Neural progenitor cell (in vitro differentiated cells): ENCODE data around the gene DSCAML1.

ENCODE experiments used
- CTCF ChIP-seq: fragments of 200-600 bp; sonication (generic); IDR thresholded peaks from 2 replicates; pipeline ENCODE4 v1.5.1; 2017; ENCODE audit warnings: antibody characterized with exemption, mild to moderate bottlenecking
- EZH2 ChIP-seq: fragments of 200-600 bp; sonication (generic); IDR thresholded peaks from 2 replicates; pipeline ENCODE4 v1.6.1; 2017; ENCODE audit warnings: antibody characterized with exemption, mild to moderate bottlenecking, moderate library complexity

- TF ChIP-seq EZH2 (no peak), CTCF (no peak)
Measured at GRCh38 chr11:117453886-117454563, 343.0 kb downstream of the DSCAML1 start.
